ENCODE data around the gene NTN1. TPM values are rescaled to one million over a fixed set of nuclear protein-coding genes. Genes with fewer than 3 reads are reported as not detected.
A peak's percentile ranks its signal among the peaks of the same experiment; 100 is the strongest.

NTN1 gene
- total RNA-seq, 2 experiments from 2014 or later, result 0.31 to 0.47 TPM

DNA sequence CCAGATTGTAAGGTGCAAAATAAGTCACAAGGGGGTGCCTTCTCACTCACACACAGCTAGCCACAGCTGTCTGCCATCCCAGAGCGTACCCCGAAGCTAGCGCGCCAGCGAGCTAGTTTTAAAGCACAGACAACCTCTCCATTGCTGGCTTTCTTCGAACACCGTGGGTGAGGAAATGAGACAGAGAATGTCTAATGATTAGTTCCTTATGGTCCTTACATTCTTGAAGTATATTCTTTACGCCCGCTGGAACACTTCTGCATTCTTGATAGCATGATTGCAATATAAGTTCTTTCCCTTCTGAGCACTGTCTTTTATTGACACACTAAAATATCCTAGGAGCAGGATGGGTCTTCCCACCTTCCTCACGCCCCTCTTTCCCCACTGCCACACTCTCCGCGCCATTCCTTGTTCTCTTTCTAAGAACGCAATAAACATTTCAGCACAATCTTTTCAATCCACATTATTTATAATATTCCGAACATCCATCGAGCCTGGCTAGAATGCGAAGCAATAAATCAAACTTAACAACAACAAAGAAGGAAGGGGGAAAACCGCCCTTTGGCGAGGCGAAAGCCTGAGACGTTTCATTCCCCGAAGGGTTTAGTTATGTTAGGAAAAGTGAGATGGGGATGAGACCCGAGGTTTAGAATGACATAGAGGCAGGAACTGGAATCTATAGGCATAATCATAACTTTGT is 251.3 kb downstream of the NTN1 start:
- no peak overlapping the region for H3K27ac Mint-ChIP-seq
- intact Hi-C loops (cut with micrococcal nuclease), result loop anchor here (1.0 to 5.0 kb wide), 3 partner anchors 32 to 335 kb away; no protein-coding TSS in a partner anchor

DNA sequence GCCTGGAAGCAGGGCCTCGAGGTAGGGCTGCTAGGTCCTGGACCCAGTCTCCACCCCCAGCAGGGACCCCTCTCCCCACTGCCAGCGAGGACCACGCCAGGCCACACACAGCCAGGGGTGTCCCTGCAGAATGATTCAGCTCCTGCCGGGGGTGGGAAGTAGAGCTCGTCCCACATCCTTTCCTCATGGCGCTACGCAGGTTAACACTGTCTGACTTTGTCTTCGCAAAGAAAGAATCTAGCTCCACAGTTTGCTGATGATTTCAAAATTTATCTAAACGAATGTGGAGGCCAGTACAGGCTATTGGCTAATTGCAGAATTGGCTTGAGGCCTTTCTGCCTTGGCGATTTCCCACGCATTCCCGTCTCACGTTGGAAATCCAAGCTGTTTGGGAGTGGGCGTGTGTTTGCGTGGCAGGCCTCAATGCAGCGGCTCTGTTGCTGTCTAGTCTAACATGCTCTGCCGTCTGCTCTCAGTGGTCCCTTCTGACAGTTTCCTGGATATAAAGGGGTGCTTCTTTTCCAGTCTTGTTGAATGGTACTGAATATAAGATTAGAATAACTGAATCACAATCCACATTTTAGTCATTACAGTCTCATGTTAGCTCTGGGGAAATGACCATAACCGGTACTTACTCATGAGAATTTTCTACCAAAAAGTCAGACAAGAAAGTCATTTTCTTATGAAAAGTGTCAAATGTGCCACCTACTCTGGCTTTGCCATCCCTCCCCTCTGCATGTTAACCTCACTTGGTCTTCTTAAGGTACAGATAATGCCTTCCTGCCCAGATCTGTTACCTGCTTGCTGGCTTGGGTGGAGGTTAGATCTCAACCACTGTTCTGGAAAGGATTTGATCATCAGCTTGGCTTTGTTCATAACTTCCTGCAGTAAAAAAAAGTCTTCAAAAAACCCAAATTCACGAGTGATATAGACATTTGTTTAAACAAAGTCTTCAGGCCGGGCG is 252.4 kb downstream of the NTN1 start:
- Mint-ChIP-seq H3K4me1 (ENCODE audit: low read depth) (peaks cover 24% of the 10 kb centered on the region), H3K36me3 (ENCODE audit: low read depth) (peaks cover 3% of the 10 kb centered on the region), H3K9me3 (no peaks in the 10 kb centered on the region), H3K27ac (peak overlapping the region; percentile 82), H3K4me3 (no peak overlapping the region), H3K27me3 (ENCODE audit: low read depth) (no peaks in the 10 kb centered on the region)
- CTCF ChIA-PET, result interaction anchor here (0.6 to 1.4 kb wide), 5 partner anchors 19 to 245 kb away, joined by 3 to 4 read pairs (median 3); no protein-coding TSS in a partner anchor
- peak; percentile 65 for DNase-seq
- intact Hi-C loops (cut with micrococcal nuclease), result loop anchor here (1.0 to 5.0 kb wide), 5 partner anchors 17 to 336 kb away; no protein-coding TSS in a partner anchor

More for the DNA sequence above, 251.3 kb downstream of the NTN1 start:
- no peak for DNase-seq
- Mint-ChIP-seq H3K9me3 (no peaks in the 10 kb centered on the region), H3K27me3 (ENCODE audit: low read depth) (no peaks in the 10 kb centered on the region), H3K36me3 (ENCODE audit: low read depth) (peaks cover 3% of the 10 kb centered on the region), H3K4me1 (ENCODE audit: low read depth) (peaks cover 24% of the 10 kb centered on the region), H3K4me3 (no peak overlapping the region)
- CTCF ChIA-PET, result interaction anchor here (1.3 to 1.4 kb wide), 2 partner anchors 19 to 20 kb away, joined by 3 to 4 read pairs; no protein-coding TSS in a partner anchor

DNA sequence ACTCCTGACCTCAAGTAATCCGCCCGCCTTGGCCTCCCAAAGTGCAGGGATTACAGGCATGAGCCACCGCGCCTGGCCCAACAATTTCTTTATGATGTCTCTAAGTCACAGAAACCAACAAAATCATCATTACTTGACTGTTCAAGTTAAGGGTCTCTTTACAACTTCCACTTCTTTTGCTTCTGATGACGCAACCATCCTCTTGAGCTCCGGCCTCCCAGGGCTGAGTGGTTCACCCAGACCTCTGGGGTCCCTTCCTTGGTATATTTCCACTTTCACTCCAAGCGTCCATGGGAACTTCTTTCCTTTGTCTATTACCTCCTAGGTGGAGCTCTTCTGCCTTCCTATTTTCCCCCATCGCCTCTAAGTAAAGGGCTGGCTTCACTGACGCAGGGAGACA is 253.7 kb downstream of the NTN1 start:
- H3K4me3 Mint-ChIP-seq, result no peak overlapping the region
- intact Hi-C loops (cut with micrococcal nuclease), result loop anchor here (1.0 to 5.0 kb wide), 4 partner anchors 15 to 338 kb away; no protein-coding TSS in a partner anchor

DNA sequence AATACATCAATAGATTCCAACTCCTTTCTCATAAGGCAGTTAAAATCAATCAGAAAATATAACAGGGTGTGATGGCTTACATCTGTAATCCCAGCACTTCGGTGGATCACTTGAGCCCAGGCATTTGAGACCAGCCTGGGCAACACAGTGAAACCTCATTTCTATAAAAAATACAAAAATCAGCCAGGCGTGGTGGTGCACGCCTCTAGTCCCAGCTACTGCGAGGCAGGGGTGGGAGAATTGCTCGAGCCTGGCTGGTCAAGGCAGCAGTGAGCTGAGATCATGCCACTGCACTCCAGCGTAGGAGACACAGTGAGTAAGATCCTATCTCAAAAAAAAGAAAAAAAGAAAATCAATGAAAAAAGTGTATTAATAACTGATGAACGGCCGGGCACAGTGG is 258.6 kb downstream of the NTN1 start:
- Mint-ChIP-seq H3K36me3 (ENCODE audit: low read depth) (no peaks in the 10 kb centered on the region), H3K9me3 (no peaks in the 10 kb centered on the region), H3K4me3 (no peak overlapping the region), H3K4me1 (ENCODE audit: low read depth) (peaks cover 5% of the 10 kb centered on the region), H3K27me3 (ENCODE audit: low read depth) (no peaks in the 10 kb centered on the region), H3K27ac (no peak overlapping the region)
- CTCF ChIA-PET, result interaction anchor here (0.6 kb wide), 1 partner anchor 105 kb away, joined by 4 read pairs; no protein-coding TSS in a partner anchor
- intact Hi-C loops (cut with micrococcal nuclease), result no loop called here
- DNase-seq, result no peak

More for the DNA sequence above, 253.7 kb downstream of the NTN1 start:
- no peaks in the 10 kb centered on the region for H3K9me3 Mint-ChIP-seq
- H3K36me3 Mint-ChIP-seq (ENCODE audit: low read depth), result peaks cover 3% of the 10 kb centered on the region
- H3K4me1 Mint-ChIP-seq (ENCODE audit: low read depth), result peaks cover 24% of the 10 kb centered on the region
- no peaks in the 10 kb centered on the region for H3K27me3 Mint-ChIP-seq (ENCODE audit: low read depth)
- CTCF ChIA-PET, result interaction anchor here (1.0 to 1.9 kb wide), 2 partner anchors 13 to 17 kb away, joined by 3 to 5 read pairs; no protein-coding TSS in a partner anchor
- DNase-seq, result no peak
- peak overlapping the region; percentile 39 for H3K27ac Mint-ChIP-seq

DNA sequence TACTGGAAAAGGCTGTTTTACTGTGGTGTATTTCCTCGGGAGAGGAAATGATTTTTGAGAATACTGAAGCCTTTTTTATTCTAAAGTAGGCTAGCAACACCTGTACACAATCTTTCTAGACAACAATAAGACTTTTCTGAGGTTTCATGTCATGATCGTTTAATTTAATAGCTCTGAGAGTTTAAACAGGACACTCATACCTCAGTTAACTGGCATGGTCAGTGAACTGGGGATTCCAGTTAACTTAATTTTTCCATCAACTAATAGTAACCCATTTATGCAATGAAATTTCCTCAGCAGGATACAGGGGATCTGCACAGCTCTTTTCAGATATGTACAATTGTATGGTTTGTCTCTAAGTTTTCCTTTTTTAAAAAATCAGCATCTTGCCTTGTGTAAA is 262.6 kb downstream of the NTN1 start:
- no peak overlapping the region for H3K27ac Mint-ChIP-seq
- CTCF ChIA-PET, result no interaction called here
- H3K27me3 Mint-ChIP-seq (ENCODE audit: low read depth), result no peaks in the 10 kb centered on the region
- peaks cover 10% of the 10 kb centered on the region for H3K4me1 Mint-ChIP-seq (ENCODE audit: low read depth)
- no peaks in the 10 kb centered on the region for H3K36me3 Mint-ChIP-seq (ENCODE audit: low read depth)
- H3K4me3 Mint-ChIP-seq, result no peak overlapping the region
- intact Hi-C loops (cut with micrococcal nuclease), result no loop called here
- H3K9me3 Mint-ChIP-seq, result no peaks in the 10 kb centered on the region
- no peak for DNase-seq

DNA sequence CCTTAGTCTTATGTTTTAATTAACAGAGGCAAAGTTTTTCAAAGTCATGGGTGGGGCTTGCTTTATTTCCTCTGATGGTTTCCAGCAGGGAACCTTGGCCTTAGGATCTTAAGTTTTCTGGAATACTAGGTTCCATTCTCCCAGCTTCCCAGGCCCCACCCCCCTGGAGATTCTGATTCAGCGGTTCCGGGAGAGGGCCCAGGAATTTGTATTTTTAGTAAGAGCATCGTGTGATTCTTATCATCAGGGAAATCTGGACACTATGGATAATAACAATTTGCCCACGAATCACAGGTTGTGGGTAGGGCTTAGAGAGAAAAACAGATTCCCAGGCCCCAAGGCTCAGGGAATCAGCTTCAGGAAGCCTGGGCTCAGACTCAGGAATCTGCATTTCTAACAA is 263.6 kb downstream of the NTN1 start:
- Mint-ChIP-seq H3K36me3 (ENCODE audit: low read depth) (no peaks in the 10 kb centered on the region), H3K4me1 (ENCODE audit: low read depth) (peaks cover 20% of the 10 kb centered on the region), H3K27me3 (ENCODE audit: low read depth) (no peaks in the 10 kb centered on the region), H3K9me3 (no peaks in the 10 kb centered on the region), H3K27ac (no peak overlapping the region), H3K4me3 (no peak overlapping the region)
- no peak for DNase-seq
- intact Hi-C loops (cut with micrococcal nuclease), result no loop called here
- CTCF ChIA-PET, result no interaction called here

DNA sequence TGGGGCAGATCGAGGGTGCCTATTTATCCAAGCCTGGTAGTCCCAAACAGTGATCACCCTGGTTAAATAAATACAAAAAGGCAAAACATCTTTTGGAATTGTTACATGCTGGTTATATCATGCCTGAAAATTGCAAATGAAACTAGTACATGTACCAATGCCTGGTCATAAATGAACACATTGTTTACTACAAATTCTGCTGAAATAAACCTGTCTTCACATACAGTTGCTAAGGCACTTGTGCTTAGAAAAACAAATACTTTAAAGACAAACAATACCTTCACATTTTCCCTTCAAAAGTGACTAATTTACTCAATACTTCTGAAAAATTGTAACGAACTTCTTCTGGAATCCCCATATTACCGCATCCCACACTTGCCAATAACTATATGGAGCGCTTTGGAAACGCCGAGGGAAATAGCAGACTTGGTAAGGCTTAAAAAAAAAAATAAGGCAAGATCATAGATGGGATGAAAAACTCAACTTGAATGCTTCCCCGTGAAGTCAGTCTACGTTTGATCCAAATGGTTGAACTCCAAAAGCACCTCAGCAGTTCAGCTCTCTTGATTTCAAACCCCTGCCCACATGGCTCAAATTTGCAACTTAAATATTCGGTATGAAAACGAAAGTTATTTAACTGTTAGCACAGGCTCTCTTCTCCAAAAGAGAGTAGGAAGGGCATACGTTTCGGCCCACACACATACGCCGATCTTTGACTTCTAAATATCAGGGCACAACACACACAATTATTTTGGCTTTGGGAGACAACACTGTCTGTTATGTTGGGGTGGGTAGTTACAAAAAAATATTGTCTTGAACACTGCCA is 264.5 kb downstream of the NTN1 start:
- no peak overlapping the region for H3K27ac Mint-ChIP-seq
- CTCF ChIA-PET, result no interaction called here
- DNase-seq, result no peak
- H3K4me3 Mint-ChIP-seq, result no peak overlapping the region
- no peaks in the 10 kb centered on the region for H3K36me3 Mint-ChIP-seq (ENCODE audit: low read depth)
- intact Hi-C loops (cut with micrococcal nuclease), result no loop called here
- H3K27me3 Mint-ChIP-seq (ENCODE audit: low read depth), result no peaks in the 10 kb centered on the region
- H3K4me1 Mint-ChIP-seq (ENCODE audit: low read depth), result peaks cover 29% of the 10 kb centered on the region
- no peaks in the 10 kb centered on the region for H3K9me3 Mint-ChIP-seq

DNA sequence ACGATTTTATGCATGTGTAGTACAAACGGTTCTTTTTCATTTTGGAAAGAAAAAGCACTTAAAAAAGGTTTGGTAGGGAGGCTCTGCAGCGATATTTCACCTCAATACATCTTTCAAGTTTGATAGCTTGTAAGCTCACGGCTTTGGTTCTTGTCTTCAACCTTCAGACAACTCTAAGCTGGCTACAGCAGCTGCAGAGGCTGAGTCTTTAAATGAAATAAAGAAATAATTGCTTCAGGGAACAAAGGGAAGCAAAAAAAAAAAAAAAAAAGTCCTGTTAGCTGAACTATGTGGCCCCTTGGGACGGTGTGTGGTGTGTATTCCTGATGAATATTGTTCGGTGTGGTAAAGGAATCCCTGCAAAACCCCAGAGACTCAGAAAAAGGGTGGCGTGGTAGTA is 265.1 kb downstream of the NTN1 start:
- CTCF ChIA-PET, result interaction anchor here (0.6 kb wide), 1 partner anchor 212 kb away, joined by 3 read pairs; no protein-coding TSS in a partner anchor
- H3K36me3 Mint-ChIP-seq (ENCODE audit: low read depth), result no peaks in the 10 kb centered on the region
- H3K27ac Mint-ChIP-seq, result no peak overlapping the region
- no peaks in the 10 kb centered on the region for H3K27me3 Mint-ChIP-seq (ENCODE audit: low read depth)
- intact Hi-C loops (cut with micrococcal nuclease), result no loop called here
- no peaks in the 10 kb centered on the region for H3K9me3 Mint-ChIP-seq
- DNase-seq, result no peak
- H3K4me1 Mint-ChIP-seq (ENCODE audit: low read depth), result peaks cover 34% of the 10 kb centered on the region
- no peak overlapping the region for H3K4me3 Mint-ChIP-seq

DNA sequence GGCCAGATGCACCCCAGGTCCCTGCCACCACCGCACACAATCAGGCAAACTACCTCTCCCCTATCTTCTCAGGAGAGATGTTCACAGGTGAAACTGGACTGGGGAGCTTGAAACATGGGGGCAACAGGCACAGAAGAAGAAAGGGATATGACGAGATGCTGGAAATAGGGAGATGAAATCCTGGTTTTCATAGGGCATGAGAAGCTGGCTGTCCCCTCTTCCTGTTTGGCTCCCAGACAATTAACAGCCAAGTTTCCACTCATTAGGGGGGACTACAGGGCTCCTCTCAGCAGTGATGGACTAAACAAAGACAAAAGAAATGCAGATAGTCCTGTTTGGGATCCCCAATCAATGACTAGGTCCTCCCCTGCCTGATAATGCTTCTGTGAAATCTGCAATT is 266.0 kb downstream of the NTN1 start:
- H3K36me3 Mint-ChIP-seq (ENCODE audit: low read depth), result no peaks in the 10 kb centered on the region
- no peak overlapping the region for H3K4me3 Mint-ChIP-seq
- H3K27ac Mint-ChIP-seq, result no peak overlapping the region
- H3K4me1 Mint-ChIP-seq (ENCODE audit: low read depth), result peaks cover 40% of the 10 kb centered on the region
- no peaks in the 10 kb centered on the region for H3K9me3 Mint-ChIP-seq
- DNase-seq, result no peak
- H3K27me3 Mint-ChIP-seq (ENCODE audit: low read depth), result no peaks in the 10 kb centered on the region
- CTCF ChIA-PET, result interaction anchor here (1.0 kb wide), 1 partner anchor 12 kb away, joined by 3 read pairs; no protein-coding TSS in a partner anchor
- intact Hi-C loops (cut with micrococcal nuclease), result no loop called here

DNA sequence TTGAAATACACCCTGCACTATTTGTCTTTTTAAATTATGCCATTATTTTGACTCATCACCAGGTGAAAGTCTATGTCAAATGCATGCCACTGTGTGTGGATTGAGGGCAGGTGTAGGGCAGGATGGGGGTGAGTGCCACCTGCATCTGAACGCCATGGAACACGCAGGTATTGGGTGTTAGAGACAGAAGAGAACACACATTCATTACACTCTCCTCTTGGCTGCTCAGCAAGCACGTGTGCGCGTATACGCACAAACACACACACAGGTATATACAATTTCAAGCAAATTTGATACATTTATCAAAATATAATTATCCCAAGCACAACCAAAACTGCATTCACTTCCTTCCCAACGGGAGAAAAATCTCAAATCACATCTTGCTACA is 268.9 kb downstream of the NTN1 start:
- peaks cover 41% of the 10 kb centered on the region for H3K4me1 Mint-ChIP-seq (ENCODE audit: low read depth)
- CTCF ChIA-PET, result interaction anchor here (1.0 to 1.3 kb wide), 3 partner anchors 37 to 169 kb away, joined by 3 read pairs; no protein-coding TSS in a partner anchor
- DNase-seq, result peak; percentile 37
- H3K4me3 Mint-ChIP-seq, result no peak overlapping the region
- H3K27me3 Mint-ChIP-seq (ENCODE audit: low read depth), result no peaks in the 10 kb centered on the region
- H3K9me3 Mint-ChIP-seq, result no peaks in the 10 kb centered on the region
- intact Hi-C loops (cut with micrococcal nuclease), result loop anchor here (1.0 to 10.0 kb wide), 8 partner anchors 16 to 355 kb away; no protein-coding TSS in a partner anchor
- no peaks in the 10 kb centered on the region for H3K36me3 Mint-ChIP-seq (ENCODE audit: low read depth)
- H3K27ac Mint-ChIP-seq, result no peak overlapping the region

DNA sequence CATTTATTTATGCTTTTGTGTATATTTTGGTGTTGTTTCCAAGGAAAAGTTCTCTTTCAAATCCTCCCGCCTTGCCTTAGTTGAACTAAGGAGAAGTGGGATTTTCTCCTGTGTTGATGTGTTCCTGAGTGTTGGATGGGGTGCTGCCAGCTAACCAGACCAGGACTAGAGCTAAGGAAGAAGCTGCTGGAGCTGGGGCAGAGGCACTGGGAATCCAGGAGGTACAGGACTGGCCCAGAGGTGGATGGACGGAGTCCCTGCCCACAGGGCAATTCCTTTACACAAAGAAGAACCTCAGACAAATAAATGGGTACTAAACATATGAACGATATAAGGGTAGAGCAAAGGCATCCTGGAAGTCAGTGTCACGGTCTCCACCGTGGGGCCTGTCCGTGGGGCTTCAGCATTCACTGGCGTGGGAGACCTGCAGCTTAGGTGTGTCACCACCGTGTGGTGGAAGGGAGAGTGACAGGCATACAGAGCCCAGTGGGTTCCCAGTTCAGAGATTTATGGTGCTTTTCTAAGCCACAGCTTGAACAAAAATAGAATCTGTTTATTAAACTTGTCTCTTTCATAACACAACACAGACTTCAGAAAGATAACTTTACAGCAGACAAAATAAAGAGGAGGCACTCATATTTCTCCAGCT is 270.7 kb downstream of the NTN1 start:
- no peak overlapping the region for H3K27ac Mint-ChIP-seq
- no peaks in the 10 kb centered on the region for H3K9me3 Mint-ChIP-seq
- DNase-seq, result peak; percentile 70
- intact Hi-C loops (cut with micrococcal nuclease), result loop anchor here (1.0 to 10.0 kb wide), 4 partner anchors 177 to 301 kb away; no protein-coding TSS in a partner anchor
- CTCF ChIA-PET, result interaction anchor here (0.6 to 2.3 kb wide), 14 partner anchors 9 to 336 kb away, joined by 3 to 14 read pairs (median 3); no protein-coding TSS in a partner anchor
- no peaks in the 10 kb centered on the region for H3K27me3 Mint-ChIP-seq (ENCODE audit: low read depth)
- H3K4me3 Mint-ChIP-seq, result no peak overlapping the region
- no peaks in the 10 kb centered on the region for H3K36me3 Mint-ChIP-seq (ENCODE audit: low read depth)
- peaks cover 35% of the 10 kb centered on the region for H3K4me1 Mint-ChIP-seq (ENCODE audit: low read depth)

Measured in activated naive CD4-positive, alpha-beta T cell treated with anti-CD3 and anti-CD28 coated beads for 36 hours (primary cell).